Left cardiac atrium (tissue), 4 donors: Measurements from ENCODE around the gene HK1. TPM values are rescaled to one million over a fixed set of nuclear protein-coding genes. Genes with fewer than 3 reads are reported as not detected.

Experiments used
- ATAC-seq, 2 donors: fragments of 200-7000 bp; cut with Tn5 transposase; one replicate each; pipeline ENCODE4 v1.9.1; 2020; ENCODE audit warnings: mild to moderate bottlenecking in 2 of 2, moderate library complexity in 2 of 2
- DNase-seq: peaks from one replicate; pipeline ENCODE4 v3.0.0-alpha.2; 2020
- intact Hi-C, 2 donors: fragments of 100-400 bp; cut with DNase I; formaldehyde crosslinking; loops; one replicate each; pipeline versions ENCODE4 v1.14.1 to v1.15.1; 2022 to 2023
- total RNA-seq, 2 donors: library from RNA; stranded (reverse); fragmentation: NEBNext Ultra II Directional; extraction: Animal tissue kit (Norgen Biotek cat#: 25700); gene quantifications; one replicate each; pipeline ENCODE4 v1.2.1, GENCODE V29; 2021
- donor health status: DM: no; HTN: yes; CAD: no.
- donor health status: DM: no; HTN: yes; CAD: no; lungs with severe emphysema.
- donor health status: DM: yes; HTN: yes; CAD: no.
- donor health status: Dilated cardiomyopathy.

Gene HK1
- total RNA-seq, 2 donors from 2014 or later, result 188 to 274 TPM

DNA sequence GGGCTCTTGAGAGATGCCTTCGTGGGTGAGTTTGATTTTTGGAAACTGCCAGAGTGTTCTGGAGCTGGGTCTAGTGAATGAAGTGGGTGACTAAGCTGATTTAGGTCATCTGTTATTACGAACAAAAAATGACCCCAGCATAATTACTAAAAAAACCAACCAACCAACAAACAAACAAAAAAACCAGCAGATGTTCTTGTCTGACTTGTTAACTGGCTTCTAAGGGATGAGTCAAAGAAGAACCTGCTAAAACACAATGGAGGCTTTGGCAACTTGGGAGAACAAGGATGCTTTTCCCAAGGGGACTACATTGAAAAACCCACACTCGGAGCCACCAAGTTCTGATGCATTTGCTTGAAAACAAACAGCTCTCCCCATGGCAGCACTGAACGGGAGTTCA is 126.9 kb downstream of the HK1 start:
- intact Hi-C loops, result no loop called here
- ATAC-seq (no peak), DNase-seq (no peak)

DNA sequence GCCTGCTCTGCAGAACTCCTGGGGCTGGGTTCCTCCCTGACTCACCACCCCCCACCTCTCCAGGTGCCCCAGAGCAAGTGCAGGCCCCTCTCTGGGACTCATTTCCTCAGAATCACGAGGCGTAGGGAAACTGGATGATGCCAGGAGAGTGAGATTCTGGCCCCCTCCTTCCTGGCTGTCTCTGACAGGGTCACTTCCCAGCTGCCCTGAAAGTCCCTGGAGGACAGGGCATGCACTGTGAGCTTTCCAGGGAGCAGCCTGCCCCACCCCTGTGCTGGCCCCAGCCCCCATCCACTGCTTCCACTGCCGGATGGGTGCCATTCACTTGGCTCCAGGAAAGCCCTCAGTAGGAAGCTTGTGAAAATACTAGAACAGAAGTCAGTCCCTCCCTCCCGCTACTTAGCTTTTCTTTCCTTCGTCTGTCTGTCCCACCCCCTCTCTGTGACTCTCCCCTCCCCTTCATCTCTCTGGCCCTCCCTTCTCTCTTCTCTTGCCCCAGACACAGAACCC is 128.1 kb downstream of the HK1 start:
- peak; percentile 13 to 34 for ATAC-seq
- intact Hi-C loops, result no loop called here
- peak; percentile 70 for DNase-seq

DNA sequence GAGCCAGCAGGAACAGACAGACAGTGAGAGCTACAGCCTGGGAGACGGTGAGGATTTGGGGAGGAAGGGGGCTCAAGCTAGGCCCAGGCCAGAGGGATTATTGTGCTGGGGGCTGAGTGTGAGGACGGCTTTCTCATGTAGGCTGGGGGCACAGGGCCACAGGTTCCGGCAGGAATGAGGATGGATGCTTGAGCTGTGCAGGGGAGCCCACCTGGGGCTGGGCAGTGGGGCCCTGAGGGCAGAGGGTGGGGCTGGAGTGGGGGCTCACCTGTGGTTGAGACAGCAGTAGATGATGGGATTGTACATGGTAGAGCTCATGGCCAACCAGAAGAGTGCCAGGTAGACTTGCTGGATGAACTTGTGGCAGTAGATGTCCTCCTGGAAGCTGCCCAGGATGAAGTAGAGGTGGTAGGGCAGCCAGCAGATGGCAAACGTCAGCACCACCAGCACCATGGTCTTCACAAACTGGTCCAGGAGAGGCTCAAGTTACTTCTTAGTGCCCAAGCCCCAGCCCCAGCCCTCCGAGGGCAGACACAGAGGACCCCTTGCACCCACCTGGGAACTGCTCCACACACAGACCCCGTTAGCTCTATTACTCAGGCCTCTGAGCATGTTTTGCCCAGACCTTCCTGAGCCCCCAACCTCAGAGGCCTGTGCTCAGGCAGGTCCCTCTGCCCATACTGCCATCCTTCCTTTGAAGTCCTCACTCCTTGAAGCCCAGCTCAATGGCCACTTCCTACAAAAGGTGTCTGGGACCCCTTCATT is 128.7 kb downstream of the HK1 start:
- intact Hi-C loops, result no loop called here
- no peak for ATAC-seq
- peak; percentile 23 for DNase-seq

DNA sequence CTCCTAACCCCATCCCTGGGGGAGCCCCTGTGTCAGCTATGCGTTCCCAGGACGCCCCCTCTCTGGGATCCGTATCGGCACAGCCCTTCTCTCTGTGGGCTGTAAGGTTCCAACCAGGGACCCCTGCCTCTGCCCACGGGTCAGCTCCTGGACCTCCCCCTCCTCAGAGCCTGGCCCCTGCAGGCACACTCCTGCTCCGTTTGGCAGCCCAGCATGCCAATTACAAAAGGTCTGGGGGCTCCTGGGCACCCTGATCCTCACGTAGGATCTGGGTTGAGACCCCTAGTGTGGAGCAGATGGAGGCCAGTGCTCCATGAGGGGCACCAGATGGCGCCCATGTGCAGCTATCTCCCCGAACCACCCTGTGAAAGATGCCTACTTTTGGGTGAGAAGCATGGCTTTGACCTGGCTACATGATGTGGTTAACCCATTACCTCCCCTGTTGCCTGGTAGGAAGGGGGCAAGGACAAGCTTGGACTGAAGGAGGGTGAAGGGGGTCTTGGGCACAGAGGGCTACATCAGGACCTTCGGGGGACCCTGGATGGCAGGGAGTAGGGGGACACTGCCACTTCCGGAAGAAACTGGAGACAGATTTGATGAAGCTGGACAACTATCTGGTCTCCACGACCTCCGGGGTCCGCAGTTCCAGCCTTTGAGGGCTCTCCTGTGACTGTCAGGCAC is 129.5 kb downstream of the HK1 start:
- ATAC-seq, result peak in 1 of 2 donors; percentile 1
- intact Hi-C loops, result no loop called here

DNA sequence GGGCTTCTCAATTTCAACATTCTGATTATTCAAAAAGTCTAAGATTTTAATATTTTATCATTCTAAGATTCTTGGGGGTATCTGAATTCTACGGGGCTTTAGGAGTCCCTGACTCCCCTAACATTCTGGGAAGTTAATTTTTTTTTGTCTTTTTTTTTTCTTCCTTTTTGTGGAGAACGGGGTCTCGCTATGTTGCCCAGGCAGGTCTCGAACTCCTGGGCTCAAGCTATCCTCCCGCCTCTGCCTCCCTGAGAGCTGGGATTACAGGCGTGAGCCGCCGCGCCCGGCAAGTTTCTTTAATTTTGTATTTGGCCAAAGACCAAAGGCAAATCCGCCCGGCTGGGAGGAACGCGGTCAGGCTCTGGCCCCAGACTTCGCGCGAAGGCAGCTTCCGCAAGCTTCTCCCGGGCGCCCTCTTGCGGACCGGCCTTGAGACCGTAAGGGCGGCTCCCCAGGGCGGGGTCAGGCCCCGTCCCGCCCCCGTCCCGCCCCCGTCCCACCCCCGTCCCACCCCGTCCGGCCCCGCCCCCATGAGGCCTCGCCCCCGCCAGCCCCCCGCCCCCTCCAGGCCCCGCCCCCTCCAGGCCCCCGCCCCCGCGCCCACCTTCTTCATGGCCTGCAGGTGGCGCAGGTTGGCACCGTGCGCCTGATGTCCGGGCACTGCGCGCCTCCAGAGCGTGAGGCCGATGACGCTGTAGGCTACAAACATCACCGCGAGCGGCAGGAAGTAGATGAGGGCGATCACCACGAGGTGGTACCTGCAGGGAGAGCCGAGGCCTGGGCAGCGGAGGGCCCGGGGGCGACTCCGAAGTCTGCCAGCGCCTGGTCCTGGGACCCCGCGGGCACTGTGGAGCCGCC is 130.3 kb downstream of the HK1 start:
- intact Hi-C loops, result no loop called here
- ATAC-seq (peak; percentile 86 to 90), DNase-seq (peak; percentile 97)

More for the DNA sequence above, 129.5 kb downstream of the HK1 start:
- DNase-seq, result peak; percentile 28

DNA sequence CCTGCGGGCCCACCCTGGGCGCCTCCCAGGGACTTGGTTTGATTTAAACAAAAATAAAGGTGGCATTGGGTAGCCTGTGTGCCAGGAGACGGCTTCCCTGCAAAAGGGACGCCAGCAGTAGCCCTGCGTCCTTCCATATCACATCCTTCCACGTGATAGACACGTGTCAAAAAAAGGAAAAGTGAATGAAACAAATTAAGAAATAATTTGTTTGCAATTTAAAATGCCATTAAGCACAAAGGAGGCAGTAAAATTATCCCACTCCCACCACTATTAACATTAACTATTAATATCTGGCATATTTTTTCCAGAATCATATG is 130.8 kb downstream of the HK1 start:
- intact Hi-C loops, result no loop called here
- ATAC-seq, result no peak
- no peak for DNase-seq

DNA sequence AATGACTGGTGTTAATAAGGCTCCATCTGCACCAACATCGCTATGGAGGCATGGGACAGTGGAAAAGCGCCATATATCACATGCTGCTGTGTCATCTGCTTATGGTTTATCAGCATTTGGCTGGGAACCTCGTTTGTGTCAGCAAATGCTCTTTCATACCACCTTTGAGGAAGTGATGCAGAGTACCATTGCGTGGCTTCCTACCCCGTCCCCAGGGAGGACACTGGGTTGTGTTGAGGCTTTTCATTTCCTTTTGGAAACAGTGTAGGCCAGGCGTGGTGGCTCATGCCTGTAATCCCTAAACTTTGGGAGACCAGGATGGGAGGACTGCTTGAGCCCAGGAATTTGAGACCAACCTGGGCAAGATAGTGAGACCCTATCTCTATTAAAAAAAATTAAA is 131.7 kb downstream of the HK1 start:
- intact Hi-C loops, result no loop called here
- DNase-seq (peak; percentile 58), ATAC-seq (no peak)

DNA sequence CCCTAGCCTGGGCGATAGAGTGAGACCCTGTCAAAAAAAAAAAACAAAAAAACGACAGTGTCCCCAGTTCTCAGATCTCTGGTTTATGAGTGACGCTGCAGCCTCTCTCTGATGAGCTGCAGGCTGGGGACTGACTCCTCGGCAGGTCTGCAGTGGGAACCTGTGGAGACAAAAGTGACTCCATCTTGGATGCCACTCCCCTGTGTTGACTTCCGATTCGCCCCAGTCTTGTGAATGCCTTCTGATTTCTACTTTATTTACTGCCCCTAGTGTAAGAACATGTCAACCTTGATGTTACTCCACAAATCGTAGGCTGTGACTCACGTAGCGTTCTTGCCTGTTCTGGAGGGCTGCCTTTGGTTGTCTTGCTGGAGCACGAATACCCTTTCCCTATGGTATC is 132.2 kb downstream of the HK1 start:
- DNase-seq (peak; percentile 22), ATAC-seq (no peak)
- intact Hi-C loops, result no loop called here

DNA sequence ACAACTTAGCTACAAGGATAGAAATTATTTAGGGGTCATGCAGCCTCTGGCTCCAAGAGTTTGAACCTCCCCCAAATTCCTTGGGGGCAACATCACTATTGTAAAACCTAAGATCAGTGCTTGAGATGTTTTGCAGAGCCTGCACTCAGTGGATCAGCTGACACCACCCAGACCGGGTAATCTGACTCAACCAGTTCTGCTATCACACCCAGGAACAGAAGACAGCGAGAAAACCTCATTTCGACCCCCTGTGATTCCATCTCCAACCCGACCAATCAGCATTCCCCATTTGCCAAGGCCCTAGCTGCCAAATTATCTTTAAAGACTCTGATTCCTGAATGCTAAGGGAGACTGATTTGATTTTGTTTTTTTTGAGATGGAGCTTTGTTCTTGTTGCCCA is 133.2 kb downstream of the HK1 start:
- intact Hi-C loops, result no loop called here
- no peak for DNase-seq
- no peak for ATAC-seq

DNA sequence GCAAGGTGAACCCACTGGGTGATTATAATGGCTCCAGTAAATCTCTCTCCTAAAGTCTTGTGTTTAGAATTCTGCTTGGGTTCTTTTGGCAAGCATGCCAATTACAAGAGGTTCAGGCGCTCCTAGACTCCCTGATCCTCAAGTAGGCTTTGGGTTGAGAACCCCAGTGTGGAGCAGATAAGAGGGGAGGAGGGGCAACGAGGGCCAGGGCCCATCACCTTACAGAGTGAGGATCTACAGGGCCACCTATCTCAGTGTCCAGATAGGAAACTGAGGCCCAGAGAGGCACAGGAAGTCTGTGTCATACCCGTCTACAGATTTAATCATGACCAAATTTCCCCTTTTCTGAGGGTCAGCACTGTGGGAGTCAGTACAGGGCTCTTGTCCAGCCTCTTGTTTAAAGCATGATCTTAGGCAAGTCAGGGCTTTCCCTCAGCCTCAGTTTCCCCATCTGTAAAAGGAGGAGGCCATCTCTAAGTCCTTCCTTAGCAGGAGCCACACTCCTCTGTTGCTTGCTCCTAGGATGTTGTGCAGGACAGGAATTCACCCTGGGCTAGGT is 134.0 kb downstream of the HK1 start:
- no peak for DNase-seq
- ATAC-seq, result no peak
- intact Hi-C loops, result no loop called here

DNA sequence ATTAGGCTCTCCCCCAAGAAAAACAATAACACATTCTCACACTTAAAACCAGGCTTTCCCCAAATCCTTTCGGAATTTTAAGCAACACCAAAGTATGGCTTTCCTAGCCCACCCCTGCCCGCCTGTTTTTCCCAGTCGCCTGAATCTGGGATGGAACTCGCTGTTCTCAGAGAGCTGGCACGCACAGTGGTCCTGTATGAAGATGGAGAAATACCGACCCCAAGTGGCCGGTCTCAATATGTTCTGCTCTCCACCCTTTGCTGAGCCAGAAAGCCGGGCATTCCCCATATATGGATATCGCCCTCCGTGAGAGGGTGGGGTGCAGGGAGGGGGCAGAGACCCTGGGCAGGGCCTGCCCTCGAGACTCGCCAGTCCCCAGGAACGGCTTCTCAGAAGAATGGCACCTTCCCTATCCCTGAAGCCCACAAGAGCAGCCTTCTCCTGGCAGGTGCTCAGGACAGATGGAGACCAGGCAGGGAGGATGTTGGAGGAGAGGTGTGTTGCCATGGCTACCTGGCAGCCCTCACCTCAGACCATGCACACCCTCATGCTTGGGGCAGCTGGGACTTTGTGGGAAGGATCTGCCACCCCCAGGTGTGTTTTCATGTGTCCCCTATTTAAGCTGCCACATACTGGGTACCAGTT is 135.0 kb downstream of the HK1 start:
- intact Hi-C loops, result no loop called here
- peak; percentile 78 for DNase-seq
- ATAC-seq, result peak; percentile 20 to 21

DNA sequence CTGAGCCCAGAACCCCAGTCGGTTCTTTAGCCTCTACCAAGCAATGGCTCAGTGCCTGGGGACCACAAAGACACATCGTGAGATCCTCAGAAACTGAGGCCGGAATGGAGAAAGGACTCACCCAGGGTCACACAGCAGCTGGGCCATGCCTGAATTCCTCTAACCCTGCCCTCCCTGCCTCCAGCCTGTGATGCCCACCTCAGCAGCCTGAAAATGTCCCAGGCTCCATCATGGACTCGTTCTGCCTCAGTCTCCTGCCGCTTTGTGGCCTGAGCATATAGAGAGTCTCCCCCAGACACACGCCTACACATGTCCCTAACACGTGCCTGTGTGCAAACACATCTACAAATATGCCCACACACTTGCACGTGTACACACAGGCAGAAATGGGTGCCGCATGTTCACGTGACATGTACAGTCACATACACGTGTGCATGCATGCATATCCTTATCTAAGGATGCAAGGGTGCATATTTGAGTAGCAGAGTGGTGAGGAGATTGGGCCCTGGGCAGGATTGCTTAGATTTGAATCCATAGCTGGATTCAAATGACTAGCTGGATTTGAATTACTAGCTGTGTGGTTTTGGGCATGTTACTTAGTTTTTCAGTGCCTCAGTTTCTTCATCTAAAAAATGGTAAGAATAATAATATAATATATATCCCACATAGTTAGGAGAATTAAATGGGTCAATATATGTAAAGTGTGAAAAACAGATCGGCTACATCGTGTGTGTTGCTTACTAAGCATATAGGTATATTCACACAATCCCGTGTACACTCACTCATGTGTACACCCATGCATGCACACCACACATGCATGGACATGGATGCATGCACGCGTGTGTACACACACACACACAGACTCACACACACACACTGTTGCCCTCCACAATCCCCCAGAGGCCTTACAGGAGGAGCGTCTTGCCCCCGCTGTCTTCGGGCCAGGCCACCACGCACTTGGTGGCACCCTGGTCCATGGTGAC is 136.0 kb downstream of the HK1 start:
- DNase-seq (peak; percentile 16), ATAC-seq (no peak)
- intact Hi-C loops, result no loop called here

DNA sequence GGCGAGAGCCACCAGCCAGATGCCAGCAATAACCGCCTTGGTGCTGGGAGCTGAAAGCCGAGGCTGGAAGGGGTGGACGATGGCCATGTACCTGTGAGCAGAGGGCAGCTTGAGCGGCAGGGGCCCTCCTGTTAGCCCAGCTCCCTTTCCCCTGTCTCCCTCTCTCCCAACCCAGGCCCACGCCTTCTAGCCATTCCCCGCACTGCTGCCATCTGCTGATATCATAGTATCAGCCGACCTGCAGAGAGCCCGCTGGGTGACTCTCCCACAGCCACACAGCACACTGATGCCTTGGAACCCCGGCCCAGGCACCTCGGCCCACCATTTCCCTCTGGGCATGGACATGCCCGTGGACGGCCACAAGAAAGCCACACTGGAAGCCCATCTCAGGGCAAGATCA is 136.8 kb downstream of the HK1 start:
- ATAC-seq (no peak), DNase-seq (no peak)
- intact Hi-C loops, result no loop called here

DNA sequence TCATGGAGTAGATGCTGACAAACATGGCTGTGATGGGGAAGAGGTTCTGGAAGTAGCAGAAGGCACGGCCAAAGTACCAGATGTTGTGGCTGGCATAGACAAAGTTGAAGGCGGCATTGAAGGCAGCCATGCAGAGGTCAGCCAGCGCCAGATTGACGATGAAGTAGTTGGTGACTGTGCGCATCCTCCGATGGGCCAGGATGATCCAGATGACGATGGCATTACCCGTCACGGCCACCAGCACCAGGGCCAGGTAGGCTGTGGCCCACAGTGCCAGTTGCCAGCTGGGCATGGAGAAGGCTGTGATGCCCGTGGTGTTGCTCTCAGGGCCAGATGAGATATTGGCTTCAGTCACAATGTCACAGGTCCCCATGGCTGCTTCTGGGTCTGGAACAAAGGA is 137.7 kb downstream of the HK1 start:
- intact Hi-C loops, result no loop called here
- ATAC-seq (no peak), DNase-seq (no peak)

DNA sequence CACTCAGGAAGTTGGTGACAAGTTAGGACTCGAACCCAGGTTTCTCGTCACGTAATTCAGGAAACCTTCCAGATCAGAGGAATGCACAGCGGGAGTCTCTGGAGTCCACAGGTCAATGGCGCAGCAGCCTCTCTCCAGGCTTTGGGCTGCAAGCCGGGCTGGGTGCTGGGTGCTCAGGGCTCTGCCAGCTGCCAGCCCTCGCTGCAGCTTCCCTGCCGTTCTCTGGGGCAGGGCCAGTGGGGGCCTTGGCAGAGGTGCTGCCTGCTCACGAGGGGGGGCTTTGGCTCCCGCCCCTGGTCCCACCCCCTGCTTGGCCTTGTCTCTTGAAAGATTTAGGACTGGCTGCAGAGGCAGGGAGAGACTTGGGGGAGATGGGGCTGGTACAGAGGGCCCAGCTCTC is 138.4 kb downstream of the HK1 start, which contains the start of gene TACR2:
TSS of gene TACR2 (minus strand) at position 224 of the 400 bp plus-strand sequence. CDS start 595 bp downstream, outside the sequence.
- peak in 1 of 2 donors; percentile 28 for ATAC-seq
- no peak for DNase-seq
- intact Hi-C loops, result no loop called here

DNA sequence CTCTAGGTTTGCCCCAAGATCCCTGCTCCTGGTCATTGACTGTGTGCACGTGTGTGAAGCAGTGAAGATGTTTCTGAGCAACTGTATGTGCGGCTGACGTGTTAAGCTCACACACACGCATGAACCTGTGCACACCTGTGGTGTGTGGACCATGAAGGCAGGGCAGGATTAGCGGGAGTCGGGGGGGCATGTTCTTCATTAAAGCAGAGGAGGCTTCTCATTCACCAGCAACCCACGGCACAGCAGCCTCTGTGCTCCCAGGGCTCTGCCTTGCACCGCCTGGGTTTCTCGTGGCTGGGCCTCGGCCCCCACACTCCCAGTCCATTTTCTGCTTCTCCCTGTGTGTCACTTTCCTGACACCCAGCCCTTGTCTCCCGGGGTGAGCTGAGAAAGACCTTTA is 139.2 kb downstream of the HK1 start:
- intact Hi-C loops, result no loop called here

DNA sequence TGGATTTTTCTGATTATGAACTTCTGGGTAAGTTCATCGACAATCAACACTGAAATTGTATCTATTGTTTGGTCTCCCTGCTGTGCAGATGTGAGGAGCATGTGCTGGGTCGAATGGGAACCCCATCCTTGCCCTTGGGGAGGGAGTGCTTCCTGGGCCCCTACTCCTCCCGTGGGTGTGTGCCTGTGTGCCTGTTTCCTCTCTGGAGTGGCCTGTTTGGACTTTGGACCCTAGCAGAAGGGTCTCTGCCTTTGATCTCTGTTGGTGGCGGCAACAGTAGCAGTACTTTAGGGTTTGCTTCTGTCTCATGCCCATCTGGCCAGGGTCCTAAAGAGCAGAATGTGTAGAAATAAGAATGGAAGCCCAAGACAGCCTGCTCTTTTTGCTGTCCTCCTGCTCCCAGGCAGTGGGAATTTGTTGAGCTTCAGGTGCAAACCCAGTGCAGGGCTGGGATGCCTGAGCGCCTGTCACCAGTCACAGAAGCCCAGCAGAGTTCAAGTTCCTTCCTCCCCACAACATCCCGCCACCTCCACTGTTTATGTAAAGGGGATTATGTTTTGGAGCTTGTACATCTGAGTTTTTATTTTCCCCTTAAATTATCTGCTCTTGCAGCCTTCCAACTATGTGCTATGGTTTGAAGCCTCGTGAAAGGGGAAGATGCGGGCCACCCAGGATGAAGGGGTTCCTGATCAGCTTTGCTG is 139.9 kb downstream of the HK1 start:
- no peak for ATAC-seq
- no peak for DNase-seq
- intact Hi-C loops, result no loop called here

More for the DNA sequence above, 139.2 kb downstream of the HK1 start:
- no peak for DNase-seq
- no peak for ATAC-seq
